ENCODE data around the gene ACSM6.
A peak's percentile ranks its signal among the peaks of the same experiment; 100 is the strongest.

DNA sequence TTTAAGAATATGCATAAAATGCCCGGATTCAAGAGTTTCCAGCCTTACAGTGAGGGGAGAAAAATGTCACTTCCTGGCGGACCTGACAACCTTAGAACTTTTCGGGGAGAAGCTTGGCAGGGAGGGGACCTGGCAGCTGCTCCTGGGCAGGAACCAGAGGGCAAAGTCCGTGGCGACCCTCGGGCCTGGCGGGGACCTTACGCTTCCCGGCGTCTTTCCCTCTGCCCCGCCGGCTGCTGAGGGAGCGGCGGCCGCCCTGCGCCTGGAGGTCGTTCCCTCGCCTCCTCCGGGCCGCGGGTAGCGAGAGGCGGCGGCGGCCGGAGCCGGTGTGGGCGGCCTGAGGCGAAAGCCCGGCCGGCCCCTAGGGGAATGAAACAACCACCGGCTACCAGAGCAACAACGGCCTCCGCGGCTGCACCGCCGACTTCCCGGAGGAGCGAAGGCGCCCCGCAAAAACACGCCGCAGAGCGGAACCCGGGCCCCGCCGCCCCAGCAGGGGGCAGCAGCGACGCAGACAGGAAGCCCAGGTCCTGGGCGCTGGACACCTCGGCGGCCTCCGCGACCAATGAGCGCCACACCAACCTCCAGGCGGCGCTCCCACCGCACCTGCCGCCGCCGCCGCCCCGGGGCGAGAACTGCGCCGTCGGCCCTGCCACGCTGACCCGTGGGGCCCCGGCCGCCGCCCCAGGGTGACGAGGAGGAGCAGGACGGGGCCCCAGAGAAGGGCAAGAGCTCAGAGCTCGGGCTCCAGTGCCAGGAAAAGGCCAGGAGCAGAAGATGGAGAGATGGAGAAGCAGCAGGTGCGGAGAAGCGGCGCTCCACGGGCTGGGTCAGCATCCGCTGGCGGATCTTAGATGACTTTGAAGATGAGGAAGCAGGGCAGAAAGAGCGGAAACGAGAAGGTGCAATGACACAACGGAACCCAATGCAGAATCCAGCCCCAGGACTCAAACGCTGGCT, 10.5 kb upstream of the ACSM6 start:
- TF ChIP-seq, protein P1, sequence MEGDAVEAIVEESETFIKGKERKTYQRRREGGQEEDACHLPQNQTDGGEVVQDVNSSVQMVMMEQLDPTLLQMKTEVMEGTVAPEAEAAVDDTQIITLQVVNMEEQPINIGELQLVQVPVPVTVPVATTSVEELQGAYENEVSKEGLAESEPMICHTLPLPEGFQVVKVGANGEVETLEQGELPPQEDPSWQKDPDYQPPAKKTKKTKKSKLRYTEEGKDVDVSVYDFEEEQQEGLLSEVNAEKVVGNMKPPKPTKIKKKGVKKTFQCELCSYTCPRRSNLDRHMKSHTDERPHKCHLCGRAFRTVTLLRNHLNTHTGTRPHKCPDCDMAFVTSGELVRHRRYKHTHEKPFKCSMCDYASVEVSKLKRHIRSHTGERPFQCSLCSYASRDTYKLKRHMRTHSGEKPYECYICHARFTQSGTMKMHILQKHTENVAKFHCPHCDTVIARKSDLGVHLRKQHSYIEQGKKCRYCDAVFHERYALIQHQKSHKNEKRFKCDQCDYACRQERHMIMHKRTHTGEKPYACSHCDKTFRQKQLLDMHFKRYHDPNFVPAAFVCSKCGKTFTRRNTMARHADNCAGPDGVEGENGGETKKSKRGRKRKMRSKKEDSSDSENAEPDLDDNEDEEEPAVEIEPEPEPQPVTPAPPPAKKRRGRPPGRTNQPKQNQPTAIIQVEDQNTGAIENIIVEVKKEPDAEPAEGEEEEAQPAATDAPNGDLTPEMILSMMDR (conservative IDR thresholded peaks at IDR 0.05; ENCODE audit: low read length): peak; percentile 90
- TF ChIP-seq EZH2phosphoT487 (IDR thresholded peaks at IDR 0.05; ENCODE audit: borderline replicate concordance, low read depth, low read length): no peak

Measured in OCI-LY7 (cell line).